AG10803 (cell line): Measurements from ENCODE around the gene CINP.

Source experiments
- DNase-seq: peaks from one replicate; pipeline ENCODE4 v3.0.0; 2010; ENCODE audit warnings: low read depth
- H3K4me3 ChIP-seq: 2 replicates; pipeline ENCODE4 v1.5.1; 2011; ENCODE audit warnings: mild to moderate bottlenecking, low read length, control low read depth
- TF ChIP-seq, protein P1 (sequence below): conservative IDR thresholded peaks from 2 replicates; pipeline ENCODE4 v1.5.1; 2011; ENCODE audit warnings: mild to moderate bottlenecking, low read length, control low read depth, inconsistent platforms

Gene CINP

DNA sequence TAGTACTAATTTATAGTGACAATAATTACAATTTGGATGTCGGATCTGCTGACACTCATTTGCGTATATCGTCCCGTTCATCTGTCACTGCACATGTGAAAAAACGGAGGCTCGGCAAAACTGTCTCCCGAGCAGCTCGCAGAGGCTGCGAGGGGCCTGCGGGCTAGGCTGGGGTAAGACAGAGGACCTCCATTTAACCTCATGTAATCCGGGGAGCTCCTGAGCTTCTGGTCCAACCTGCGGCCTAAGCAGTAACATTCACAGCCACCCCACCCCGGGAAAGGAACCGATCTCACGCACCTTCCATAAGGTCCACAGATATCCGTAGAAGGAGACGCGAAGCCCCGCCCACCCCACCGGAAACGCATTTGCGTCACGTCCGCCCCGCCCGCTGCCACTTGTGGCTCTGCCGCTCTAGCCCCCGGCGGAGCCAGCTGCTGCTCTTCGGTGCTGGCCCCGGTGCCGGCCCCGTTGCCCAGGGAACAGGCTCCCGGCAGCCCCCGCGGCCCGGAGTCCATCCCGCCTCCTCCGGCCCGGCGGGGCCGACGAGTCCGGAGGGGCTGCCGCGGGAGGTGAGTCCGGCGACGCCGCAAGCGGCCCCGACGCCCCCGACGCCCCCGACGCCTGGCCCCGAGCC, at the start of gene CINP, which contains the start of gene TECPR2:
CINP (minus strand) TSS at position 346 of the 637 bp plus-strand sequence; CDS start at position 307, 39 bp downstream.
TECPR2 (plus strand) TSS at position 397 of the 637 bp plus-strand sequence. CDS start 13,781 bp downstream, outside the sequence.
- TF ChIP-seq, protein P1, sequence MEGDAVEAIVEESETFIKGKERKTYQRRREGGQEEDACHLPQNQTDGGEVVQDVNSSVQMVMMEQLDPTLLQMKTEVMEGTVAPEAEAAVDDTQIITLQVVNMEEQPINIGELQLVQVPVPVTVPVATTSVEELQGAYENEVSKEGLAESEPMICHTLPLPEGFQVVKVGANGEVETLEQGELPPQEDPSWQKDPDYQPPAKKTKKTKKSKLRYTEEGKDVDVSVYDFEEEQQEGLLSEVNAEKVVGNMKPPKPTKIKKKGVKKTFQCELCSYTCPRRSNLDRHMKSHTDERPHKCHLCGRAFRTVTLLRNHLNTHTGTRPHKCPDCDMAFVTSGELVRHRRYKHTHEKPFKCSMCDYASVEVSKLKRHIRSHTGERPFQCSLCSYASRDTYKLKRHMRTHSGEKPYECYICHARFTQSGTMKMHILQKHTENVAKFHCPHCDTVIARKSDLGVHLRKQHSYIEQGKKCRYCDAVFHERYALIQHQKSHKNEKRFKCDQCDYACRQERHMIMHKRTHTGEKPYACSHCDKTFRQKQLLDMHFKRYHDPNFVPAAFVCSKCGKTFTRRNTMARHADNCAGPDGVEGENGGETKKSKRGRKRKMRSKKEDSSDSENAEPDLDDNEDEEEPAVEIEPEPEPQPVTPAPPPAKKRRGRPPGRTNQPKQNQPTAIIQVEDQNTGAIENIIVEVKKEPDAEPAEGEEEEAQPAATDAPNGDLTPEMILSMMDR: no peak
- H3K4me3 ChIP-seq: peak within 1 kb of the TSS; percentile 91

DNA sequence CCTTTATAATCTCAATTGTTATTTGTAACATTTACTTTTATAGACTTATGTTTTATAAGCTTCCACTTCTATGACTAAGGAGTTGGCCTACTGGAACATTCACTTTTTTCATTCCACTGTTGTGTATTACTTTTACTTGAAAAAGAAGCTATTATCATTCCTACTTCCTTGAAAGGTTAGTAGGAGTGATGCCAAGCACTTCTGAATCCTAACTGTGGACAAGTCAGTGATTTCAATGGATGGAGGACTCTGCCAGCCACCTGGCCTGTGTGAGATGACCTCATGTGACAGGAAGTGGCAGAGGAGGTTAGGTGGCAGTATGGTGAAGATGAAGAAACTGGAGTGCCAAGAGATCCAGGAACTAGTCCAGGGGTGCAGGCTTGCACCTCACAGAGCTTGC, 46.0 kb upstream of the CINP start:
- TF ChIP-seq, protein P1: no peak
- DNase-seq: no peak
- H3K4me3 ChIP-seq: no peak overlapping the region

More for the DNA sequence above, at the start of gene CINP, which contains the start of gene TECPR2:
- peak; percentile 95 for DNase-seq

DNA sequence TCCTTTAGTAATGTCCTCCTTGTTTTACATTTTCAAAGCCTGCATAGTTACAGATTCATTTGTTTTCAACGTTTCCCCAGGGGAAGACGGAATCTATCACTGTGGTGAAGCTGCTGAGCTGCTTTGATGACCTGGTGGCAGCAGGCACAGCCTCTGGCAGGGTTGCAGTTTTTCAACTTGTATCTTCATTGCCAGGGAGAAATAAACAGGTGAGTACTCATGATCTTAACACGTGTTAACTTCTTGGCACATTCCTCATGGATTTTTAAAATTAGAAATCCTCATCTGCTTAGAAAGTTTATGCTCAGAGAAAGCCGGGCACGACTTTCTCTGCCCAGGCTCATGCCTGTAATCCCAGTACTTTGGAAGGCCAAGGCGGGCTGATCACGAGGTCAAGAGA, 44.6 kb upstream of the CINP start:
- DNase-seq: no peak
- no peak overlapping the region for H3K4me3 ChIP-seq
- TF ChIP-seq, protein P1: no peak

DNA sequence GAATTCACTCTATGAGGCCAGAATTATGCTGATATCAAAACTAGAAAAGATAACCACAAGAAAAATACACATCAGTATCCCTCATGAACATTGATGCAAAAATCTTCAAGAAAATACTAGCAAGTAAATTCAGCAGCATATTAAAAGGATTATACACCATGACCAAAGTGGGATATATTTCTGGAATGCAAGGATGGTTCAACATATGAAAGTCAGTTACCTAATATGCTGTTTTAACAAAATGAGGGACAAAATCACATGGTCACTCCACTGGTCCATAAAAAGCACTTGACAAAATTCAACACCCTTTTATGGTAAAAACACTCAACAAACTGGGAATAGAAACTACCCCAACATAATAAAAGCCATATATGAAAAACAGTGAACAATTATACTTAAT, 40.3 kb upstream of the CINP start:
- DNase-seq: no peak
- no peak overlapping the region for H3K4me3 ChIP-seq
- TF ChIP-seq, protein P1: no peak

DNA sequence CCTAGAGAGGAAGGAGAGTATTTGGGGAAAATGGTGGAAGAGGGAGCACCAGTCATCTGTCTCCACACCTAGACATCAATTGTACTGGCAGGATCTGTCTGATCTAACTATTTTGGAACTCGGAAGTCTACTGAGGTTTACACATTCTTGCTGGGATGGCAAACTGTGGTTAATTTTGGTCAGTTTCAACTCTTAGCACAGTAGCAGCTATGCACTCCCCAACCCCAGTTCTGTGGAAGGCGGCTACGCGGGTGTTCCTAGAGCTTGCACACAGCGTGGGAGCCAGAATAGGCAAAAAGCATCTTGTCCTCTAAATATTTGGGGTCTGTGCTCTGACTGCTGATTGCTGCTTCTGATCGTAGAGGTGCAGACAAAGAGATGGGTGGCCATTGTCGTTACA, 33.8 kb upstream of the CINP start:
- TF ChIP-seq, protein P1: no peak
- no peak overlapping the region for H3K4me3 ChIP-seq
- DNase-seq: peak; percentile 32

DNA sequence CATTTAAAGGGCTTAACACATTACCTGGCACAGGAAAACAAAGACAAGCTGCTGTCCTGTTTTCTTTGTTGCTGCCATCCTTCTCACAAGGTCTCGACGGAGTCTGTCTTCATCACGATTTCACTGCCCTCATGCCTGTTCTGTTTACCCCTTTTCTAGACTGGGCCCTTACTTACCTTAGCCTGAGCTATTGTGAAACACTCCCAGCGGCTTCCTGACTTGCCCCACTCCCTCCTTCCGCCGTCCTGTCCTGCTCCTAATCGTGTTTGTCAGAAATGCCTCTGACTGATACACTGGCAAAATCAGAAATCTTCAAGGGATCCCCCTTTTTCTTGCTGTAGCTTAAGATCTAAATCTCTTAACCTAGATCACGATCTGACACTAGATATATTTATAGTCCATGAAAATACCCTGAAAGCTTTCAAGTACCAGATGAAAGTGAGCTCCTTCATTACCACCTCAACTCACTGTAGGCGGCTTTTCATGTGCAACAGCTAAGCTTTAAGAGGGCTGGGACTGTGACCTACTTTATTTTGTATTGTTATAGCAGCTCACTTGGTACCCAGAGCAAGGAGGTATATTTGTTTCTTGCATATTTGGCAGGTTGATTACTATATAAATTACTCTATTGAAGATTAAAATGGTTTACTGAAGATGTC, 32.2 kb upstream of the CINP start:
- TF ChIP-seq, protein P1: no peak
- no peak overlapping the region for H3K4me3 ChIP-seq
- no peak for DNase-seq

DNA sequence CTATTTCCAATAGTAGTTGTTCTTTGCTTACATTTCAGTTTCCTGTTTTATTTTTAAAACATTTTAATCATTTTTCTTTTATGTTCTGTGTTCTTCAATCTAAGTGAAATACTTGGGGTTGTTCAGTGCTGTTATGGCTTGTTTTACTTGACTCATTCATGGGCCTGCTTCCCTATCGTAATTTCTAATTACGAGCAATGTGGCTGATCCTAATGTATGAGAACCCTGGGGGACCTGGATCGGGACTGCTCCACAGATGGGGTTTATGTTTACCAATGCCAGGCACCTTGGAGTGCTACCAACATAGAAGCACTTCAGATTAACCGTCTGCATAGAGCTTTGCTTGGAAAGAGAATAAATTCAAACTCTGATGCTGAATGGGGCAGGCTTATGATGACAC, 29.8 kb upstream of the CINP start:
- peak; percentile 47 for DNase-seq
- no peak overlapping the region for H3K4me3 ChIP-seq
- TF ChIP-seq, protein P1: no peak
